ENCODE data around the gene CFAP20.

CFAP20 gene

DNA sequence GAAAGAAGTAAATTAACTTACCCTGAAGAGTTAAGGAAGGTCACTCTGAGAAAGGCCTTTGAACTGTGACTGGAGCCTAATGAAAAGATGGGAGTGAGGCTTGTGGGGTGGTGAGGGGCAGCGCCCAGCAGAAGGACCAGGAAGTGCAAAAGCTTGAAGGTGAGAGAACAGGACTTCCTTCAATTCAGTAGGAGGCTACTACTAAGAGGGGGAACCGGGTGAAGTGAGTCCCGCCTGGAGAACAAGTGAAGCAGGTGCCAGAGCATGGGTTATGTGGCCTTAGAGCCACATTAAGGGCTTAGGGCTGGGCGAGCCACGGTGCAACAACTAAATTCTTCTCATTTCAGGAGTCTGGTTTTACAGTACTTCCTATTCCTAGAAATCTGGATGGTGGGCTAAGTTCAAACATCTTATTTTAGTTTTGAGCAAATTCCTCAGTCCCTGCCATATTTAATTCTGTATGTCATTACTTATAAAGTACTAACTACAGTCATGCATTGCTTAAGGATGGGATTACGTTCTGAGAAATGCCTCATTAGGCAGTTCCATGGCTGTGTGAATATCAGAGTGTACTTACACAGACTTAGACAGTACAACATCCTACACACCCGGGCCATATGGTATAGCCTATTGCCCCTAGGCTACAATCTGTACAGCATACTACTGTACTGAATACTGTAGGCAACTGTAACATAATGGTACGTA is 5.1 kb downstream of the CFAP20 start:
- no peak for DNase-seq

DNA sequence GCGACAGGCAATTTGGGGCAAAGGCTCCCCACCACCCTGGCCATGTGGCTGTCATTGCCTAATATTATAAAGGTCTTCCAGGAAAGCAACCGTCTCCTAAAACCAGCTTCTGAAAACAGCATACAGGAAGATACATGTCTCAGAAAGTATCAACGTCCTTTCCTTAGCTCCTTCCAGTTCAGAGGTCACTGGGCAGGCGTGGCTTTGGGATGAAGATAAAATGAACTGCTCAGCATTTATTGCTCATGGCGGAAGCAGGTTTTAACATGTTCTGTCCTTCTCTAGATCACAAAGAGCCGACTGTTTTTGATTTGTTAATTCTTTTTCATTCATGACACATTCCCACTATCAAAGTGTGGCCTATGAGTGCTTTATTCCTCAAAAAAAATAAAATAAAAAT is 8.0 kb downstream of the CFAP20 start:
- no peak for DNase-seq

GRCh38 chr16:58120234-58120633 is 8.9 kb downstream of the CFAP20 start:
- DNase-seq: no peak

DNA sequence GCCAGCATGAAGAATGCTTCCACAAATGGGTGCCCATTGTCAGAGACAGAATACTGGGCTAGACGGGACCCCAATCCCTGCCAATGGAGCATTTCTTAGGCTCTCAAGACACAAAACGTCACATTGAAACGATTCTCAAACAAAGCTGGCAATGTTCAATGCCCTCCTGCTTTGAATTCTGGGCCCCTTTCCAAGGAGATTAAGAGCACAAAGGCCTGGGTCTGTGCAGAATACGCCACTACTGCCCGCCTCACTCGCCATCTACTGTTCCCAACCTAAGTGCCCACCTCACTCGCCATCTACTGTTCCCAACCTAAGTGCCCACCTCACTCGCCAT is 9.7 kb downstream of the CFAP20 start:
- no peak for DNase-seq

DNA sequence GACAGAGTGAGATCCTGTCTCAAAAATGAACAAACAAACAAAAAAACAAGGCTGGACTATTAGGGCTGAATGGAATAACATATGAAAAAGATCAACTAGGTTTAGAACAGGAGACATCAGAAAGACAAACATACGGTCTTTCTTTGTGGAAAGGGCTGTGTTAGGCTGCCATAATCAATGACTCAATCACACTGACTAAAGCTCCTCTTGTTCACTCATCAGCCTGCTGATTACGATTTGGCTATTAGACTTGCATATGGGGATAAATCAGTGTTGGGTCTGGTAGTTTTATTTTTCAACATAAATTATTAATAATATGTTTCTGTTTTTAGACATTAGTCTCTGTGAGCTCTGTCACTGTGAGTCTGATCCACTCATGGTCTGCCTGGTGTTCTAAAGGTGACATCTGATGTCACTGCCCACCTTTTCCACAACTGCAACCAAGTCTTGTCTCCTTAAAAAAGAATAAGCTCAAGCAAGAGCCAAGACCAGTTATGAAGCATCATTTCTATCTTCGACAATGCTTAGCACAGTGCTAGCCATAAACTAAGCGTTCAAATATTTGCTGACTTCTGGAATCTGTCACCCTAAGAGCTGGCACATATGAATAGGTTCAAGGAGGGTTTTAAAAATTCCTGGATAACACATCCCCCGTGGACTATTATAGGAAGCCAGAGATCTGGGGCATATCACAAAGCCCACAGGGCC is 10.2 kb downstream of the CFAP20 start:
- no peak for DNase-seq

DNA sequence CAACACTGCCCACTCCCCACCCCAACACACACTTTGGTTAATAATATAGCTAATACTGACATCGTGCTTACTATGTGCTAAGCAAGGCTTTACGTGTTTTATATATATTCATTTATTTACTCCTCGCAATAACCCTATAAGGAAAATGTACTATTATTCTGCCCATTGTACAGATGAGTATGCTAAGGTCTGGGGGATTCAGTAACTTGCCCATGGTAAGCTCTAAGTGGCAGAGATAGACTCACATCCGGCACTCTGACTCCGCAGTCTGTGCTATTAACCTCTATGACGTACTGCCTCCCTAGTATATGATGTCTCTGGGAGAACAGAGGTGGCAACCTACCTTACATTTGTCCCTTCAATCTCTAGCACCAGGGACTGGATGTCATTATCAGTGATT is 12.7 kb downstream of the CFAP20 start:
- no peak for DNase-seq

DNA sequence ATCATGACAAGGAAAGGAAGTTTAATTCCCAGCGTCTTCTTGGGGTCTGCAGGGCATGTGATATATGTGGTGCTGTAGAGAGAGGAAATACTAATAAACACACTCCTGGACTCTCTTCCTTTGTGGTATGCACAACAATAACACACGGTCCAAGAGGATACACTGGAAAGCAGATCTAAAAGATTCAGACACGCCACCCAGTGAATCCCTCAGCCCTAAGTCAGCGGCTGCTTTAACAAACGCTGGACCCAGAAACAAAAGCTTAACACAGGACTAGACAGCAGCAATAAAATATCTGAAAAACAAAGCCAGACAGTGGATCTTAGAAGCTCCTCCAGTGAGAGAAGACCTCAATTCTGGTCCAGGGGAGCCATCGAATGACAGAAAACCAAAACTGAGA is 13.1 kb downstream of the CFAP20 start:
- no peak for DNase-seq

DNA sequence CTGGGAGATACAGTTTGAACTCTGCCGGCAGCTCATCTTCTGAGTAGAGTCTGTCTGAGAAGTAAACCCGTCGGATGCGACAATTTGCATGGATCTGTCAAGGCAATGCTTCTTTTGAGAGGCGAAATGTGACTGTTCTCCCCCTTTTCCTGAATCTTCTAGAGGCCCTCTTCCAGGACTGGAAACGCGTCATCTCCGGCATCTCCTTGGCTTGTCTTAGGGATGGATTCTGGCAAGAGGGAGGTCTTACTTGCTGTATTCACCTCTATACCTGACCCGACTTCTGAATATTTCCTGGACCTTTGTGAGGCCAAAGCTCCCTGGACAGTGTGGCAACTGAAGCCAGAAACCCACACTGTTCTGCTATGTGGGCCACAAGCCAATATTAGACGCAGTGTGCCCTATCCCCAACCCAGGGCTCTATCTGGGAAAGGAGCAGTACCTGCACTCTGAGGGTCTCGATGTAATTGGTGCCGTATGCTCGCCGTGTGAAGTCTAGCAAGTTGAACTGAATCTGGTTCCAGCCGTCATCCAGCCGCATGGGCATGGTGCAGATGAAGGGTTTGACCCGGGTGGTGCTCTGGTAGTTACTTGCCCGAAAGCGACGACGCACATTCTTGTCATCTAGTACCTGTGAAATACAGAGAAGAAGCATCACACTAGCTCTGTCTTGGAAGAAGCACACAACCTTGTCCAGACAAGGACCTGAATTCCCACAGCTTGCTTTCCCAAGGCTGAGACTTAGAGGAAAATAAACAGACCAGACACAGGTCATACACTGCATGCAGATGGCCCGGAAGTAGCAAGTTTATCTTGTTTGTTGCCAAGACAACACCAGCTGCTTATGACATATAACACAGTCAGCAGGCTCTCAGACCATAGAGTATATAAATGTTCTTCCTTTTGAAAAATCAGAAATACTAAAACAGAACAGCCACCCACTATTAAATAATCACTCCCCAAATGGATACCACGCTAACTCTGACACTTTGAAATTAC is 14.1 kb downstream of the CFAP20 start:
- DNase-seq: no peak

DNA sequence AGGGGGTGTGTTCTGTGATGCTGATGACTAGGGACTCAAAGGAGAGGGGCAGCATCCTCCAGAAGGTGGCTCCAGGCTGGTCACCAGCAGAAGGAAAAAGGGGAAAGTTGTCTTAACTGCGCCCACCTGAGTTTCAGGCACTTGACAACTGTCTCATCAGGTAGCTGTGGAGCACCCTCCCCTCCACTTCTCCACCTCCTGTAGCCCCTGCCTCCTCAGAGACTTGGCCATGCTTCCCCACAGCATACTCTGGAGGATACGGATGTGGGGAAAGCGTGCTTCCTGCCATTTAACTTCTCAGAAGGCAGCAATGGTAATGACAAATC is 17.9 kb downstream of the CFAP20 start:
- no peak for DNase-seq

DNA sequence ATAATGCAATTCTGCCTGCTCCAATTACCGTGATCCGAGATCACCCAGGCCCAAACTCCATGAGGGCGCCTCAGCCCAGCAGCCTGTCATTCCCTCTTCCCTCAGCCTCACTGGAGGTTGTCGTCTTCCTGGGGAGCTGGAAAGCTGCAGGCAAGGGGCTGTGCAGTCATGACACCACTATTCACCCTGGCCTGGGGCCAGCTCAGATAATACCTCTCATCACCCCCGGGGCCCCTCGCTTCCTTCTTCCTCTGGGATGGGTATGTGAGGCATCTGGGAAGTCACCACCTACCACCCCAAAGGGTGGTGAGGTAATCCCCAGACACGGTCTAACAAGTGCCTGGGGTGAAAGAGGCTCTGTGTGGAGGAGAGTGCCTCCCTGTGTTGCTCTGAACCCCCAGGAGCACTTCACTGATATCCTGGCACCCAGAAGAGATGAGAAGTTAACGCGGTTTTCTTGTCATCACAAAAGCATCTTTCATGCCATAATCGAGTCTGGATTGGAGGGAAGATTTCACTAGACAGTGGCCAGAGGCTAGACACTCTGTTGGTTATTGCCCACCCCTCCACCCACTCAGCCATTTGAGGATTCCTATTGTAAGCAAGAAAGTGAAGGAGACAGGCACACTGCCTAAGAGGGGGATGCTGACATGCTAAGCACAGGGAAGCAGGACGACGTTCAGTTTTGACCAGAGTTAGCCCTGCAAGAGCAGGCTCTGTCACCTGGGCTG is 18.4 kb downstream of the CFAP20 start:
- DNase-seq: no peak

- no peak for DNase-seq
These were observed 19.3 kb downstream of the CFAP20 start for GRCh38 chr16:58109881-58110280.

- DNase-seq: no peak
These were observed 19.9 kb downstream of the CFAP20 start for GRCh38 chr16:58109330-58109729.

DNA sequence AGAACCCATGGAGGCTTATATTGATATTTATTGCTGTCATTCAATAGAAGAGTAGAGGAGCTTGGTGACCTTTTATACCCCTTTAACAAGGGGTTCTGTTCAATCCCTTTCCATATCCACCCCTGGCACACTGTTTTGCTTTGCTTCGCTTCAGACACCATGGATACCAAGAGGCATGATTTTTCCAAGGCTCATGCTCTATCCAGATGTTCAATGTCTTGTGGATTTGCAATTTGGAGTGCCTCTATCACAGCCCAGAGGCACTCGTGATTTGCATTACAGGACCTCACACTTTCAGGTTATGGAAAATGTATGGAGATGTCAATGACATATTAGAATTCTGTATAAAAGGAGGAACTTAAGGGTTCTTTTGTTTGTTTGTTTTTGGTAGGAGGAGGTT is 21.5 kb downstream of the CFAP20 start:
- no peak for DNase-seq

DNA sequence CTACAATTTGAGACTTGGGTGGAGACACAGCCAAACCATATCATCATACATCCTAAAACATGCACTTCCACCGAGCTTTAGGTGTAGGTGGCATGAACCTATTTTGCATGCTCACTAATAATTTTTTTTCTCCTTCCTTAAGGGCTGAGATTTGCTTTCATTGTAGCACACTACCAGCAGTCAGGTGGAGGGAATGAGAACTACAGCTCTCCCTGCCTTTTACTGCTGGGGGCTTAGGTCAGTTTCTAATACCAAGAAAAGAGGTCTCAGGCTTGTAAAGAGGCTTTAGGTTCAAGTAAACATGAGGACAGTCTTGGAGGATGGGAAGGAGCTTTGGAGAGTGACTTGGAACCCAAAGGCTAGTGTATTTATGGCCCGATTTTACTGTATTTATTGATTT is 22.0 kb downstream of the CFAP20 start:
- DNase-seq: no peak

GRCh38 chr16:58105631-58106030 is 23.6 kb downstream of the CFAP20 start:
- DNase-seq: no peak

DNA sequence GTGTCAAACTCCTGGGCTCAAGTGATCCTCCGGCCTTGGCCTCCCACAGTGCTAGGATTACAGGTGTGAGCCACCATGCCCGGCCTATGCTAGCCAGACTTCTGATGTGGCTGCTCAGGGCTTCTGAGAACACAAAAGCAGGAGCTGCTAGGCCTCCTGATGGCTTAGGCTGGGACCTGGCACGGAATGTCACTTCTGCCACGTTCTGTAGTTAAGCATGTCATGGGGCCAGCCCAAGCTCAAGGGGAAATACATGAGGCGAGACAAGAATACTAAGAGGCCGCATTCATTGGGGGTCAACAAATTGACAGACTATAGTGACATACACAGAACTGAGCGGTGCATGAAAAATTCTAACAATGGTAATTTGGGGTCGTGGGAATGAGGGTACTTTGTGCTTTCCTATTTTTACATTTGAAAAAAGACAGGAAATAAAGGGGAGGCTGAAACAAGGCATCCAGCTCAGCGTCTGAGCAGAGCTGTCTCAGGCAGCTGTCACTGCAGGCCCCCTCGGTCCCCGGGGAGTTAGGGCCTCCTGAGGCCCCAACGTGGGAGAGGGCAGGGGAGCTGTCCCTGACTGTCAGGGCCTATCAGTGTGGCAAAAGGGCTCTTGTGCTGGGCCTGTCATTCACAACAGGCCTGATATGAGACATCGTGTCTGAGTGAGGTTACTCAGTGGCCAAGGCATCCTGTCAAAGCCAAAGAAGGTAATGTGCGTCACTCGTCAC is 26.4 kb downstream of the CFAP20 start:
- no peak for DNase-seq

- DNase-seq: no peak
These were observed 29.3 kb downstream of the CFAP20 start for GRCh38 chr16:58099956-58100300.

- DNase-seq: no peak
These were observed 29.9 kb downstream of the CFAP20 start for GRCh38 chr16:58099097-58099955.

GRCh38 chr16:58098207-58099096 is 30.7 kb downstream of the CFAP20 start:
- no peak for DNase-seq

- DNase-seq: no peak
These were observed 32.9 kb downstream of the CFAP20 start for GRCh38 chr16:58096249-58096648.

Measured in activated naive CD4-positive, alpha-beta T cell treated with Interleukin-2 at 50 U/mL for 16 hours (primary cell).